Medulla oblongata (tissue), 1 donor: Measurements from ENCODE around the gene SEC16A.

Experiments
- DNase-seq: peaks from one replicate; pipeline ENCODE4 v3.0.0-alpha.2; 2015; ENCODE audit errors: extremely low spot score

SEC16A gene

DNA sequence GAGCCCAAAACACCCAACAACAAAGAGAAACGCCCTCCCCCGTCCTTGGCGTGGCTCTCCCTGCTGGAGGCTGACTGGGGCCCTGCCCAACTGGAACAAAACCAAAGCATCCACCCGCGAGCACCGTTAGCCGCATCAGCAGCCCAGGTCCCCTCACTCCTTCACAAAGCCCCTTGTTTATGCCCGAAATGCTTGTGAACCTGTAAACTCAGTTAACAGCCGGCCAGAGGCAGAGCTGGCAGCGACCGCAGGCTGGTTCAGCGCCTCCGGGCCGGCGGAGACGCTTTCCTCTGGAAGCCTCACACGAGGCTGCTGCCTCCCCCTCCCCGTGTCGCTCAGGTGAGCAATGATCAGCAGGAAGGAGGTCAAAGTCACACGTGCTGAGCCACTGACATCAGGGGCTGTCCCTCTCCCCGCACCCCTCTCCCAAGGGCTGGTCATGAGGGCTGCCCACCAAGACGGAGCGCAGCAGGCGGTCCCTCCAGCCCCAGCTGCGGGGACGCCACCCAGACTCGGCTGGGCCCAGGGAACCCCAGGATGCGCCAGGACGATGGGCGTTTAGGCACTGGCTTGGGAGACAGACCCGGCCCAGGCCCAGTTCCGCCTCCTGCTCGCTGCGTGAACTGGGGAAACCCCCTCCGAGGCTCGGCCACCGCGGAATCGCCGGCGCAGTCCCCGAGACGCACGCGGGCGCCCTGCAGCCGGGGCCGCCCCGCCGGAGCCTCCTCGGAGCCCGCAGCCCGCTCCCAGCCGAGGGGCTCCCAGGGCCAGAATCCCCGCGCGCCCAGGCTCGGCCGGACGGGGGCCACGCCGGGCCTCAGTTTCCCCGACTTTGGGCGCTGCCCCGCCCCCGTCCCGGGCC is 83.4 kb downstream of the SEC16A start:
- no peak for DNase-seq

DNA sequence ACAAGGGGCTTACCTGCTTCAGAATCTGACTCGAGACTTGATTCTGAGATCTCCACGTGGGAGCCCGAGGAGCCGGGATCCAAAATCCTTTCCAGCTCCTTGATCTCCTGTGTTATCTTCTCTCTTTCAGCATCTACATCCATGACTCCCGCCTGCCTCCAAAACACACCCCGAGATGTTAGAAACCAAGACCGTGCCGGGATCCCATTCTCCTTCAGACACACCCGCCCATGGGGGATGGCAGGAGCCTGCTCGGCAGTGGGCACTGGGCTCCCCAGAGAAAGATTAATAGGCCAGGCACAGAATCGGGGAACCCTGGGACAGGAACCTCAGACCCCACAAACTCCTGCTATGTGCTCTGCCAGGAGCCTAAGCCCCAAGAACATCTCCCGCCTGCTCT is 84.6 kb downstream of the SEC16A start:
- no peak for DNase-seq

DNA sequence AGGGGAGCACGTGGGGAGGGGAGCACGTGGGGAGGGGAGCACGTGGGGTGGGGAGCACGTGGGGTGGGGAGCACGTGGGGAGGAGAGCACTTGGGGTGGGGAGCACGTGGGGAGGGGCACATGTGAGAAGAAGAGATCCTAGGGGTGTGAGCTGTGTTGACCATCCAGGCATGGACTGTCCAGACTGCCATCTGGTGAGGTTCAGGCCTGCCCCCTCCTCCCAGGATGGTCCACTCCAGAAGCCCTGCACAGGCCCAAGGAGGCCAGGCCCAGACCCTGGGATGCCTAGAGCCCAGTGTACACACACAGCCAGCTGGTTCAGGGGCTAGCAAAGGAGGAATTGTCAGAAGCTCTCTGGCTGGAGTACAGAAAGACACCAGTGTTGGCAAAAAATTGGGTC is 85.2 kb downstream of the SEC16A start:
- no peak for DNase-seq

DNA sequence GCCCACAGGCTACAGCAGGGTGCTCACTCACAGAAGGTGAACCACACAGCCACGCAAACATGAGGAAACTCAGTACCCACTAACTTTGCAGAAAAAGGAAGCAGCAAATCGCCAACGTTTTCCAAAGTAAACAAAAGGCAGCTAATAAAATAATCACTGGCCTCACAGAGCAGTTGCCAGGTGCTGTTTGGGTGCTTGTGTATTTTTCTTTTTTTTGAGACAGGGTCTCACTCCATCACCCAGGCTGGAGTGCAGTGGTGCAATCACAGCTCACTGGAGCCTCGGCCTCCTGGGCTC is 86.7 kb downstream of the SEC16A start:
- DNase-seq, result no peak

DNA sequence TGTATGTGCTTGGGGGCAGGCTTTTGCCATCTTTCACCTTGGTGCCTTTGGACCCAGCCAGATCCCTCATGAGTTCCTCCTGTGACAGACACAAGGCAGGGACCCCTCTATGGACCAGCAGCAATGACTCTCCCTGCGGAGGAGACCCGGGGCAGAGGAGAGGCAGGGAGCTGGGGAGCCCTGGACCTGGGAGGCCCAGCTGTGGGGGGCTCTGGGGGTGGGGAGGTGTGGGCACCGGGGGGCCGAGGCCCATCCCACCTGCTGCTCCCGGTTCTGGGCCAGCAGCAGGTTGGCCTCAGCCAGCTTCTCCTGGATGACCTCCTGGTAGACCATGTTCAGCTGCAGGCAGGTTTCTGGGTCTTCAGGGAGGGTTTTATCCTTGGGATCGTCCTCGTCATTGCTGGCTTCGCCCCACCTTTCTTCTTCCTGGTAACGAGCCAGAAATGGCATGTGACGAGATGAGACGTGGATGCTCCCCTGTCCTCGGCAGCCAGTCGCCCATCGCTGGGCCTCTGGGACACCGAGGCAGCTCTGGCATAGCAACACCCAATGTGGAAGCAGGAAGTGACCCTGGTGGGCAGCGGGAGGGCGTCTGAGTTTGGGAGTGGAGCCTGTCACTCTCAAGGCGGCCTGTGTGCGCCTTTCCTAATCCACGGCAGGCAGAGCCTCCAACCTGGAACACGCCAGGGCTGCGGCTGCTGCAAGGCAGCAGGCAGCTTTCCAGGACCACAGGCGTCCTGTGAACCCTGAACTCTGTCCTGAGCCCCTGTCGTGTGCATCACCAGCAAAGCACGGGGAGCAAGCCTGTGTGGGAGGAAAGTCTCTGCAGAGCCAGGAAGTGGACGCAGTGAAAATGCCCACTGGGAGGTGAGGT is 87.3 kb downstream of the SEC16A start:
- DNase-seq, result no peak

DNA sequence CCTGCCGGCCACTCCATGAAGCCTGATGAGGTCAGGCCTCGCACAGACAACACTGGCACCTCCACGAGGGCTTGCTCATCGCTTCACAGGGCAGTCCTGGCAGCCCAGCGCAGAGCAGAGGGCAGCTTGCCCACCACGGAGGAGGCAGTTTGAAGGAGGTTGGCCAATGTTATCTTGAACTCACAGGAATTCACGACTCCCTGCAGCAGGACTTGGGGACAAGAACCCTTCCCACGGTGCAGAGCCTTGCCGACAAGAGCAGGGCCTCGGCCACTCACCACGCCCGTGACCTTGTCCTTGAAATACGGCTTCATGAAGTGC is 87.9 kb downstream of the SEC16A start:
- no peak for DNase-seq

DNA sequence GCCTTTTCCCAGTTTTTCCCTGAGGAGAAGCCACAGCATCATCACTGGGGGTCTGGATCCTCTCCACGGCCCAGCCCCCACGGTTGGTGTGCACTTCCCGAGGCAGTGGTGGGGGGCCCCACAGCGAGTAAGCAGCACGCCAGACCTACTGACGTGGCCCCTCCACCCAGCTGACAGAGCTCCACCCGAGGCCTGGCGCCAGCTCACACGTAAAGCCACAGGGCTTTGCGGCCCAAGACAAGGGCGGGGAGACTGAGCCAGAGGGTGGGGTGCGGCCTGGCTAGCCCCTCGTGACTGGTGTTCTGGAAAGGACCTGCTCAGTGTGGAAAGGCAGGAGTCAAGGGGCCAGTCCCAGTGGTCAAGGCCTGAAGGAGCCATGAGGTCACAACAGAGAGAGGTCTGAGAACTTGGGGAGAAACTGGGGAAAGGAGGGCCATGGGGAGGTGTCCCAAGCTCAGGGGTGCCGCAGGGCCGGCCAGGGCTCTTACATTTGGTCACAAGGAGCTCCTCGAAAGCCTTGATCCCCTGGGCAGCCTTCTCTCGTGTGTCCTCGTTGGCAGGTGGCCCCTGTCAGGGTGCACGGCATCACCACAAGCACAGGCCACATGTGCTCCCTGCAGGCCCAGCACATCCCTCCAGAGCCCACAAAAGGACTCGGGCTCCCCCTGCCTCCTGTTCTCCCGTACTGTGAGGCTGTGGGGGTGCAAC is 88.4 kb downstream of the SEC16A start:
- no peak for DNase-seq

DNA sequence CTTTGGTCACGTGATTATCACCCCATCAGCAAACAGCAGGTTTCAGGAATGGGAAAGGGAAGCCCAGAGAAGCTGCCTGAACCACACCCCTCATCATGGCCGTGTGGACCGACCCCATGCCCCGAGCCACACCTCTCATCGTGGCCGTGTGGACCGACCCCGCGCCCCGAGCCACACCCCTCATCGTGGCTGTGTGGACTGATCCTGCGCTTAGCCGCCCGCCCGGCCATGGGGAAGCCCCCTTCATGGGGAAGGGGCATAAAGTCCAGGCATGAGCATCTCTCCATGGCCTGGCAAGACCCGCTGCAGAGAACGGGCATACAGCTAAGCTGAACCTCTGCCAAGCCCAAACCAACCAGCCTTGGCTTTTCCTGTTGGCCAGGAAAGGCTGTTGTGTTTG is 89.3 kb downstream of the SEC16A start:
- no peak for DNase-seq

DNA sequence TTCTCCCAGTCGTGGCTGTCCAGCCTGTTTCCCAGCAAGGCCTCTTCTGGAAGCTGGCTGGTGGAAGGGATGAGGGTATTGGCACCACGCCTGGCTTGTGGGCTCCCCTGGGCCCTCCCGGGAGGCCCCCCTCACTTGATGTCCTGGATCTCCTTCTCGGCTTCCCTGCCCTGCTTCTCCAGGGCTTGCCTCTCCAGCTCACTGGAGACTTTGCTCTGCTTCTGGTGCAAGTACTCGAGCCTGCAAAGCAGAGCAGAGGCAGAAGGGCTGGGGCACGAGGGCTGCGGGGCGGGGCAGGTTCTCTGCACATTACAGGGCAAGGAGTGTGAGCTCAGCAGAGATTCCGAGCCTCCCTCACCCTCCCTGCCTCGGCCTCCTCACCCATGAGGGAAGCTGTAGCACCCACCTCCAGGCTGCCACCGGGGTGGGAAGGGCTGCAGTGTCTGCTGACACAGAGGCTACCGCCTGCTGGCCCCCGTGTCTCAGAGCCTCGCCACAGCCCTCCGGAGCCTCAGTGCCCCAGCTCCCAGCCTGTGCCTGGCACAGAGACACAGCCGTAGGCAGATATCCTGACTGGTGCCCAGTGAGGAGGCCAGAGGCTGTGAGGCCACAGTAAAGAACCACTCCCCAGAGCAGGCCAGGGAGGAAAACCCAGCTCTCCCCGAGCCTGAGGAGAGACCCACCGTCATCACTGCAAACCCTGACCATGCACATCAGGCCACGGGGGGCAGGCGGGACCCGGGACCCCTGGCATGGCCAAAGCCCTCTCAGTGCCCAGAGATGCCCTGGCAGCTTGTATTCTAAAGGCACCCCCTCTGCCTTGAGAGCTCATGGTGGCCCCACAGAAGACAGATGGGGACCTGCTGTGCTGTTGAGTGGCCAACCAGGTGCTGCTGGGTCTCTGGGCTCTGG is 90.0 kb downstream of the SEC16A start:
- no peak for DNase-seq

DNA sequence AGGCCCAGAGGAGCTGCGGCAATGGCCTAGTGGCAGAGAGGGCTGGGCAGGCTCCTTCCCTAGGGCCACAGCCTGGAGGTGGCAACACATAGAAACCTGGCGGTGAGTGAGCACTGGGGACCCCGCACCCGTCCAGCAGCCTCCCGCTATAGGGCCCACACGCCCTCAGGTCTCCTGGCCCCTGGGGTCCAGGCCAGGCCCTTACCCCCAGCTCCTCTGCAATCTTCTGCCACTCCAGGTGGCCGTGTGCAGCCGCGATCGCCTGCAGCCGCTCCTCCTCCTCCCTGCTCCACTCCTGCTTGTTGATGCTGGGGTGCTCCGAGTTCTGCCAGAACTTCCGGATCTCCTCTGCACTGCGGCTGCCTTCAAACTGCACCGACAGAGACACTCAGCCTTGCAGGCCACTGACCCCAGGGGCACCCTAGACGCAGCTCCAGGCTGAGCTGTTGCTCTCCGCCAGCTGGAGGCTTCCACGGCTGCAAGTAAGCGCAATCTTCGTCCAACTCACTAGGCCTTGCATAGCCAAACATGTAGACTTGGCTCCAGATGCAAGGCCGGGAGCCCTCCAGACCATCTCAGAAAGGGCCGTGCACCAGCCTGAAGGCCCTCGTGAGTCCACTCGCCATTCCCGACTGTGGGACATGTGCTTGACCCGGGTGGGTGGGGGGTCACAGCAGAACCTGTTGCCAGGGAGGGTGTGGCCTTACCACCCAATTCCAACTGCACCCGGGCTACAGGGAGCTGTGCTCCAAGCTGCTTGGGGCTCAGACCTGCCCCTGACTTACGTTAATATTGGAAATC is 90.9 kb downstream of the SEC16A start:
- DNase-seq, result no peak
